HG03469 (cell line): ENCODE measurements around the gene TBCD.
"Not testable (repeated sequence)": the region's sequence is repeated elsewhere in the genome, so short reads cannot be mapped to it uniquely, and the experiment has no call there.

Experiments
- ATAC-seq: cut with Tn5 transposase; IDR thresholded peaks from one replicate; pipeline ENCODE4 v1.9.1; 2021; ENCODE audit warnings: mild to moderate bottlenecking, moderate library complexity, moderate number of reproducible peaks; ENCODE audit not compliant: unreplicated experiment

Gene TBCD

GRCh38 chr17:82964451-82964850, 212.6 kb downstream of the TBCD start:
- not testable (repeated sequence) for ATAC-seq

GRCh38 chr17:82964851-82965341, 213.0 kb downstream of the TBCD start:
- ATAC-seq, result no peak

GRCh38 chr17:82965371-82965770, 213.5 kb downstream of the TBCD start:
- ATAC-seq, result no peak

GRCh38 chr17:82966415-82966814, 214.6 kb downstream of the TBCD start:
- no peak for ATAC-seq

GRCh38 chr17:82967268-82968032, 215.6 kb downstream of the TBCD start:
- ATAC-seq, result no peak

- ATAC-seq, result not testable (repeated sequence)
Observed at GRCh38 chr17:82968033-82968841, 216.4 kb downstream of the TBCD start.

- ATAC-seq, result no peak
Observed at GRCh38 chr17:82970067-82970466, 218.2 kb downstream of the TBCD start.

GRCh38 chr17:82970818-82971590, 219.1 kb downstream of the TBCD start:
- no peak for ATAC-seq

GRCh38 chr17:82972836-82973372, 221.0 kb downstream of the TBCD start:
- ATAC-seq, result no peak

GRCh38 chr17:82973456-82974135, 221.7 kb downstream of the TBCD start:
- no peak for ATAC-seq

- ATAC-seq, result no peak
Observed at GRCh38 chr17:82974136-82974952, 222.5 kb downstream of the TBCD start.

GRCh38 chr17:82976982-82977488, 225.2 kb downstream of the TBCD start:
- no peak for ATAC-seq

GRCh38 chr17:82977606-82978005, 225.7 kb downstream of the TBCD start:
- ATAC-seq, result no peak

GRCh38 chr17:82978765-82979349, 227.0 kb downstream of the TBCD start:
- ATAC-seq, result no peak

- no peak for ATAC-seq
Observed at GRCh38 chr17:82979718-82980117, 227.9 kb downstream of the TBCD start.

- ATAC-seq, result no peak
Observed at GRCh38 chr17:82980632-82981031, 228.8 kb downstream of the TBCD start.

- ATAC-seq, result no peak
Observed at GRCh38 chr17:82981141-82981730, 229.4 kb downstream of the TBCD start.

- ATAC-seq, result no peak
Observed at GRCh38 chr17:82983510-82984248, 231.8 kb downstream of the TBCD start.
